Lung (tissue), 12 donors: ENCODE measurements around the gene TMEM239. TPM values are rescaled to one million over a fixed set of nuclear protein-coding genes. Genes with fewer than 3 reads are reported as not detected.

Experiments used
- ATAC-seq: fragments of 200-7000 bp; cut with Tn5 transposase; one replicate; pipeline ENCODE4 v1.9.1; 2020; ENCODE audit warnings: moderate number of reproducible peaks; ENCODE audit not compliant: insufficient read depth, low FRiP score
- DNase-seq, 3 donors: peaks; one replicate each; pipeline ENCODE4 v3.0.0-alpha.2; 2013 to 2017
- H3K27ac ChIP-seq, 2 donors: one replicate each; pipeline ENCODE4 v1.5.1; 2013; ENCODE audit warnings: mild to moderate bottlenecking in 2 of 2, moderate library complexity in 2 of 2, control low read depth in 1 of 2, inconsistent platforms in 1 of 2, low read depth in 1 of 2, low read length in 1 of 2
- H3K27me3 ChIP-seq, 3 donors: one replicate each; pipeline ENCODE4 v1.5.1; 2013; ENCODE audit warnings: low read length in 2 of 3; ENCODE audit not compliant: control insufficient read depth in 3 of 3, insufficient read depth in 3 of 3
- H3K36me3 ChIP-seq, 4 donors: one replicate each; pipeline ENCODE4 v1.5.1; 2013; ENCODE audit warnings: low read length in 4 of 4, mild to moderate bottlenecking in 1 of 4, moderate library complexity in 1 of 4; ENCODE audit not compliant: control insufficient read depth in 4 of 4, insufficient read depth in 4 of 4
- H3K4me1 ChIP-seq, 5 donors: one replicate each; pipeline ENCODE4 v1.5.1; 2013; ENCODE audit warnings: low read length in 5 of 5, mild to moderate bottlenecking in 2 of 5, moderate library complexity in 1 of 5; ENCODE audit not compliant: control insufficient read depth in 5 of 5, insufficient read depth in 5 of 5
- H3K4me3 ChIP-seq: one replicate; pipeline ENCODE4 v1.5.1; 2013; ENCODE audit warnings: mild to moderate bottlenecking, control low read depth, moderate library complexity
- H3K9ac ChIP-seq, 2 donors: one replicate each; pipeline ENCODE4 v1.5.1; 2013; ENCODE audit warnings: low read length in 2 of 2, control low read depth in 1 of 2; ENCODE audit not compliant: insufficient read depth in 1 of 2
- H3K9me3 ChIP-seq, 4 donors: one replicate each; pipeline ENCODE4 v1.5.1; 2013; ENCODE audit warnings: low read length in 3 of 4, mild to moderate bottlenecking in 1 of 4, moderate library complexity in 1 of 4; ENCODE audit not compliant: control insufficient read depth in 4 of 4, insufficient read depth in 3 of 4
- WGBS, 2 donors: extraction: QIAGEN DNeasy Blood & Tissue Kit; methylation state at CpG; one replicate each; pipeline ENCODE4 v1.1.7; 2013; 5-methylcytosine and 5-hydroxymethylcytosine counted together
- polyA plus RNA-seq, 2 donors: library from polyadenylated mRNA; stranded (reverse); fragments of 200-250 nt; gene quantifications; one replicate each; pipeline ENCODE4 v1.2.1, GENCODE V29; 2013
- total RNA-seq, 2 donors: library from RNA; depleted of rRNA in 1 of 2; stranded (reverse); fragments of >200 nt in 1 of 2; gene quantifications; one replicate each; pipeline ENCODE4 v1.2.1, GENCODE V29; 2014 to 2021
- TF ChIP-seq, protein P1 (sequence below): IDR thresholded peaks from 2 replicates; pipeline ENCODE4 v1.5.1; 2012; ENCODE audit warnings: mild to moderate bottlenecking; ENCODE audit errors: control extremely low read depth, extremely low read depth
- donor health status: control.
- donor health status: control.
- donor health status: Bipolar disorder and iron deficiency.
- donor health status: healthy.
- donor health status: DM: yes; HTN: yes; CAD: no.

TMEM239 gene
- total and polyA plus RNA-seq, 4 donors, result not detected

DNA sequence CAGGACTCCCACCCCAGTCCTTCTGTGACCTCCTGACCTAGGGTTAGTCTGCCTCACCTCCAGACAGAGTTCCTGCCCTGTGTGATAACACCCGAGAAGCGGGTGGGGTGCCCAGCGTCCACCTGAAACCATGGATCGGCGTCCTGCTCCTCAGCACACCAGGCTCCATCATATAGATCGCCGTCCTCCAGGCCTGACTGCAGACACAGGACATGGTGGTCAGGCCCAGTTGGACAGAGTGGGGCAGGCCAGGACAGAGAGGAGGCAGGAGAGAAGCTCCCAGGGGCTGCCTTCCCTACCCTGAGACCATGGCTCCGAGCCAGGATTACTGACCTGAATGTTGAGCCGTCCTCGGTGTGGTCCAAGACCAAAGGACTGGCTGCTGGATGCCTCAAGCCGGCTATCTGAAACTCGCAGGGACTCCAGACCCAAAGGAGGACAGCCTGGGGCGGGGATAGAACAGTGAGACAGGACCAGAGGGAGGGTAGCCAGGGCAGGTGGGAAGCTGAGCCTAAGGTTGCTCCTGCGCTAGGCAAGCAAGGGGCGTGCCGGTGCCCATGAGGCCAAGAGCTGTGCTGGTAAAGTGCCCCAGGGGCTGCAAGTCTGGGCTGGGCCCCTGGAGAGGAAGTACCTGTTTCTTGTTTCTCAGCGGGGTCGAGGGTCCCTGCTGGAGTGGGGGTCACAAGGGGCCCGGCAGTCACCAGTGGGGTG lies 17.9 kb upstream of the TMEM239 start:
- DNase-seq, result no peak
- H3K27me3 ChIP-seq, result peaks cover 4 to 21% (median 9%) of the 10 kb centered on the region in 3 donors

DNA sequence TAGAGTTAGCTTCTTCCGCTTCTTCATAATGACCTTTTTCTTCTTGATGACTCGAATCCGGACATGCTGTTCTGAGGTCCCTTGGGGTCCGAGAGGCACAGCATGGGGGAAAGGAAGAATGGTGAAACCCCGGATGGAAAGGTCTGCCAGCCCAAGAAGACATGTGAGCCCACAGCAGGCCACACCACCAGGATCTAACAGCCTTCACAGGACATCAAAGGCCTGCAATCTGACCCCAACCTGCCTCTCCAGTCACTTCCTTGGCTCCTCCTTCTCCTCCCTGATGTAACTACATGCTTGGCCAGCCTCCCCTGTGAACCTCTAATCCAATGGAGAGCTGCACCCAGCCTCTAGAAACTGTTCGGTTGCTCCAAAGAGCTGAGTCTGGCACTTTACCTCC lies 17.4 kb upstream of the TMEM239 start:
- WGBS, 2 donors, result 74 to 78% methylated on average over 6 of the region's 6 CpGs

More for the DNA sequence above, 17.9 kb upstream of the TMEM239 start:
- 88 to 89% methylated on average over 19 of the region's 19 CpGs for WGBS, 2 donors
- Histone ChIP-seq H3K4me1 (peaks cover 0 to 18% (median 5%) of the 10 kb centered on the region in 5 donors), H3K36me3 (peaks cover 0 to 21% (median 3%) of the 10 kb centered on the region in 4 donors), H3K4me3 (no peak overlapping the region), H3K9ac (no peak overlapping the region), H3K27ac (no peak overlapping the region), H3K9me3 (peaks cover 0 to 3% (median 0%) of the 10 kb centered on the region in 4 donors)
- TF ChIP-seq, protein P1, sequence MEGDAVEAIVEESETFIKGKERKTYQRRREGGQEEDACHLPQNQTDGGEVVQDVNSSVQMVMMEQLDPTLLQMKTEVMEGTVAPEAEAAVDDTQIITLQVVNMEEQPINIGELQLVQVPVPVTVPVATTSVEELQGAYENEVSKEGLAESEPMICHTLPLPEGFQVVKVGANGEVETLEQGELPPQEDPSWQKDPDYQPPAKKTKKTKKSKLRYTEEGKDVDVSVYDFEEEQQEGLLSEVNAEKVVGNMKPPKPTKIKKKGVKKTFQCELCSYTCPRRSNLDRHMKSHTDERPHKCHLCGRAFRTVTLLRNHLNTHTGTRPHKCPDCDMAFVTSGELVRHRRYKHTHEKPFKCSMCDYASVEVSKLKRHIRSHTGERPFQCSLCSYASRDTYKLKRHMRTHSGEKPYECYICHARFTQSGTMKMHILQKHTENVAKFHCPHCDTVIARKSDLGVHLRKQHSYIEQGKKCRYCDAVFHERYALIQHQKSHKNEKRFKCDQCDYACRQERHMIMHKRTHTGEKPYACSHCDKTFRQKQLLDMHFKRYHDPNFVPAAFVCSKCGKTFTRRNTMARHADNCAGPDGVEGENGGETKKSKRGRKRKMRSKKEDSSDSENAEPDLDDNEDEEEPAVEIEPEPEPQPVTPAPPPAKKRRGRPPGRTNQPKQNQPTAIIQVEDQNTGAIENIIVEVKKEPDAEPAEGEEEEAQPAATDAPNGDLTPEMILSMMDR, result no peak
- no peak for ATAC-seq

DNA sequence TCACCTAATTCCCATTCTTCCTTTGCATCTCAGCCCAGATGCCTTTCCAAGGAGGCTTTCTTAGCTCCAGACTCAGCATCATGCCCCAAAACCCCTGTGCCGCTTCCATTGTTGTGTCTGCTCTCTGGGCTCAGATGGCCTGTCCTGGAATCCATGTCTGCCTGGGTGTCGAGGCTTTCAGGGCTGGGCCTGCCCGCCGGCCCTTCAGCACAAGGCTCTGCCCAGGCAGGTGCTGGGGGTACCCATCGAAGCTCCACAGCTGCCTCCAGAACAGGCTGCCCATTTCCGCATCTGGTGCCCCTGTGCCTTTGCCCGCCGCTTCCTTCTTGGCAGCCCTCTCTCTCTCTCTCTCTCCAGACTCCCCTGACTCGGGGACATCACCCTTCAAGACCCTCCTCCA lies 16.9 kb upstream of the TMEM239 start:
- H3K4me3 ChIP-seq, result no peak overlapping the region
- ATAC-seq (no peak), DNase-seq (no peak)
- H3K4me1 ChIP-seq, result peaks cover 0 to 18% (median 5%) of the 10 kb centered on the region in 5 donors
- peaks cover 13 to 30% (median 14%) of the 10 kb centered on the region in 3 donors for H3K27me3 ChIP-seq
- H3K9me3 ChIP-seq, result peaks cover 0 to 3% (median 0%) of the 10 kb centered on the region in 4 donors
- peaks cover 0 to 21% (median 3%) of the 10 kb centered on the region in 4 donors for H3K36me3 ChIP-seq
- TF ChIP-seq, protein P1, result no peak
- H3K9ac ChIP-seq, result no peak overlapping the region
- 27 to 49% methylated on average over 9 of the region's 9 CpGs for WGBS, 2 donors
- H3K27ac ChIP-seq, result no peak overlapping the region

More for the DNA sequence above, 17.4 kb upstream of the TMEM239 start:
- peaks cover 8 to 26% (median 12%) of the 10 kb centered on the region in 3 donors for H3K27me3 ChIP-seq
- no peak overlapping the region for H3K9ac ChIP-seq
- no peak overlapping the region for H3K4me3 ChIP-seq
- peaks cover 0 to 18% (median 5%) of the 10 kb centered on the region in 5 donors for H3K4me1 ChIP-seq
- peak in 1 of 3 donors; percentile 24 for DNase-seq
- peaks cover 0 to 3% (median 0%) of the 10 kb centered on the region in 4 donors for H3K9me3 ChIP-seq
- TF ChIP-seq, protein P1, result no peak
- H3K36me3 ChIP-seq, result peaks cover 0 to 21% (median 3%) of the 10 kb centered on the region in 4 donors
- no peak overlapping the region for H3K27ac ChIP-seq
- no peak for ATAC-seq
